HEK293T (cell line): Measurements from ENCODE around the gene UBE2QL1.

Source experiments
- CTCF ChIA-PET: fragments of 350-600 bp; formaldehyde crosslinking; extraction: SDS; loops from one replicate; lab custom pipeline; 2021; ENCODE audit warnings: antibody characterized with exemption, inconsistent platforms; lab: Yijun Ruan, JAX
- POLR2A ChIA-PET: fragments of 350-600 bp; formaldehyde crosslinking; extraction: SDS; loops from one replicate; lab custom pipeline; 2020; ENCODE audit warnings: antibody characterized with exemption, inconsistent platforms; lab: Yijun Ruan, JAX
- DNase-seq: peaks from one replicate; pipeline ENCODE4 v3.0.0; 2012; ENCODE audit warnings: mixed read lengths; ENCODE audit errors: extremely low spot score
- ARNT ChIP-seq: fragments of 450-650 bp; IDR thresholded peaks from 2 replicates; pipeline ENCODE4 v1.6.1; 2017; ENCODE audit warnings: mild to moderate bottlenecking
- BHLHE40 ChIP-seq: fragments of 450-650 bp; IDR thresholded peaks from 2 replicates; pipeline ENCODE4 v1.6.1; 2016; ENCODE audit warnings: mild to moderate bottlenecking, moderate library complexity, borderline replicate concordance
- CTBP1 ChIP-seq: fragments of 450-650 bp; IDR thresholded peaks from 2 replicates; pipeline ENCODE4 v1.6.1; 2016; ENCODE audit warnings: borderline replicate concordance
- ELF4 ChIP-seq: fragments of 450-650 bp; IDR thresholded peaks from 2 replicates; pipeline ENCODE4 v1.6.1; 2017; ENCODE audit warnings: antibody characterized with exemption
- FOXA1 ChIP-seq: fragments of 450-650 bp; IDR thresholded peaks from 2 replicates; pipeline ENCODE4 v1.6.1; 2016; ENCODE audit warnings: mild to moderate bottlenecking
- FOXK2 ChIP-seq: fragments of 450-650 bp; IDR thresholded peaks from 2 replicates; pipeline ENCODE4 v1.6.1; 2016; ENCODE audit warnings: mild to moderate bottlenecking
- FOXM1 ChIP-seq: fragments of 450-650 bp; IDR thresholded peaks from 2 replicates; pipeline ENCODE4 v1.6.1; 2017; ENCODE audit warnings: mild to moderate bottlenecking, borderline replicate concordance
- HDGF ChIP-seq: fragments of 450-650 bp; IDR thresholded peaks from 2 replicates; pipeline ENCODE4 v1.6.1; 2017; ENCODE audit warnings: antibody characterized with exemption, borderline replicate concordance
- L3MBTL2 ChIP-seq: fragments of 450-650 bp; conservative IDR thresholded peaks from 2 replicates; pipeline ENCODE4 v1.6.1; 2016; ENCODE audit warnings: mild to moderate bottlenecking
- LEF1 ChIP-seq: fragments of 450-650 bp; IDR thresholded peaks from 2 replicates; pipeline ENCODE4 v1.6.1; 2017; ENCODE audit warnings: mild to moderate bottlenecking, borderline replicate concordance
- NFRKB ChIP-seq: fragments of 450-650 bp; IDR thresholded peaks from 2 replicates; pipeline ENCODE4 v1.6.1; 2016; ENCODE audit warnings: mild to moderate bottlenecking, moderate library complexity
- SP1 ChIP-seq: fragments of 450-650 bp; IDR thresholded peaks from 2 replicates; pipeline ENCODE4 v1.6.1; 2017
- SUZ12 ChIP-seq: fragments of 450-650 bp; IDR thresholded peaks from 2 replicates; pipeline ENCODE4 v1.6.1; 2016; ENCODE audit warnings: mild to moderate bottlenecking
- TARDBP ChIP-seq: fragments of 450-650 bp; IDR thresholded peaks from 2 replicates; pipeline ENCODE4 v1.6.1; 2016
- ZNF384 ChIP-seq: fragments of 450-650 bp; IDR thresholded peaks from 2 replicates; pipeline ENCODE4 v1.6.1; 2016
- TF ChIP-seq, protein P1 (sequence below): fragments of 450-650 bp; IDR thresholded peaks from 2 replicates; pipeline ENCODE4 v1.6.1; 2016

UBE2QL1 gene

DNA sequence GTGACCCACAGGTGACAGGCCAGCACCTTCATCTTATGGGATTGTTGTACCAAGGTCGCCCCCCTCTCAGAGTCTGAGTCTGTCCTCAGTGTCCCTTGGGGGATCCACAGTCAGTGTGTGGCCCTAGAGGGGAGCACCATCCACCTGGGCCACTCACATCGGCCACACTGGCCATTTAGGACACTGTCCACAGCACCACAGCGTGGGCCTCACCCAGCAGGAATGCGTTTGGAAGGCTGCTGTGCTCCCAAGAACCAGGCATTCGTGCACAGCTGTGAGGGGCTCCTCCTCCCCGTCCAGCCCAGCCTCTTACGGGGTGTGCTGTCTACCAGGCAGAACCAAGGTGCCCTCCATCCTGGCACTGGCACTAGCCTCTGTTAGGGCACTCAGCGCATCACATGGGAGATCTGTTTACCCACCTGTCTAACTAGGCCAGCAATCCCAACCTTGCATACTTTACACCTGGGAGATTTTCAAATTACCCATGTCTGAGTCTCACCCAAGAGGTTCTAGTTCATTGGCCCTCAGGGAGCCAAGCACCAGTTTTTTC lies 24.5 kb upstream of the UBE2QL1 start:
- CTCF ChIA-PET = no interaction called here
- POLR2A ChIA-PET = no interaction called here

DNA sequence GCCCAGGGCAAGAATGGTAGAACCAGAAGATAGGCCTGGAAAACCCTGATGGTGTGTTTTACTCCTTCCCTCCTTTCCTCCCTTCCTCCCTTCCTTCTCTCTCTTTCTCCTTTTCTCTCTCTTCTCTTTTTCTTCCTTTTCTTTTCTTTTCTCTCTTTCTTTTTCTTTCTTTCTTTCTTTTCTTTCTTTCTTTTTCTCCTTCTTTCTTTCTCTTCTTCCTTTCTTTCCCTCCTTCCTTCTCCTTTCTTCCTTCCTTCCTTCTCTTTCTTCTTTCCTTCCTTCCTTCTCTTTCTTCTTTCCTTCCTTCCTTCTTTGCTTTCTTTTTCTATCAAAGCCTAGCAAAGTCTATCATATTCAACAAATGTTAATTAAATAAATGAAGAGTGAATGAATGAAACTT lies 24.0 kb upstream of the UBE2QL1 start:
- no peak for TF ChIP-seq SUZ12
- no peak for TF ChIP-seq FOXA1
- TF ChIP-seq SP1 = no peak
- TF ChIP-seq LEF1 = no peak
- TF ChIP-seq L3MBTL2 = no peak
- no peak for TF ChIP-seq CTBP1
- TF ChIP-seq FOXM1 = no peak
- TF ChIP-seq TARDBP = no peak
- ChIA-PET CTCF (interaction anchor here (1.2 kb wide), 1 partner anchor 11 kb away, joined by 5 read pairs; no protein-coding TSS in a partner anchor), POLR2A (no interaction called here)
- no peak for DNase-seq

More for the DNA sequence above, 24.5 kb upstream of the UBE2QL1 start:
- DNase-seq = no peak
- TF ChIP-seq LEF1 (no peak), BHLHE40 (no peak), NFRKB (no peak), L3MBTL2 (no peak), ARNT (no peak), CTBP1 (no peak), TARDBP (no peak)

DNA sequence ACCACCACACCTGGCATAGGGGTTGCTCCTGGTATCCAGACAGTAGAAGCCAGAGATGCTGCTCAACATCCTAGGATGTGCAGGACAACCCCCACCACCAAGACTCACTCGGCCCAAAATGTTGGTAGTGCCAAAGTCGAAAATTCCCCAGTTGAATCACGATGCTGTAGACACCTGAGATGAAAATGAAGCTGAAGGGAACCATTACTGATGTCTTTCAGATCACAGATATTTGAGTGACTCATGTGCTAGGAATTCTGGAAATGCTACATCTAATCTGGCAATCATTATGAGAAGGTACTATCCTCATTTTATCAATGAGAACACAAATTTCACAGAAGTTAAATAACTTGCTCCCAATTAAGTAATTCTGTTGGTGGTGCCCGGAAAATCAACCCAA lies 21.0 kb upstream of the UBE2QL1 start:
- TF ChIP-seq FOXK2 (no peak), CTBP1 (no peak), LEF1 (no peak), SP1 (no peak), SUZ12 (no peak), NFRKB (no peak), TARDBP (no peak), FOXA1 (no peak), HDGF (no peak), FOXM1 (no peak), L3MBTL2 (no peak), ARNT (no peak), ELF4 (no peak)
- TF ChIP-seq, protein P1, sequence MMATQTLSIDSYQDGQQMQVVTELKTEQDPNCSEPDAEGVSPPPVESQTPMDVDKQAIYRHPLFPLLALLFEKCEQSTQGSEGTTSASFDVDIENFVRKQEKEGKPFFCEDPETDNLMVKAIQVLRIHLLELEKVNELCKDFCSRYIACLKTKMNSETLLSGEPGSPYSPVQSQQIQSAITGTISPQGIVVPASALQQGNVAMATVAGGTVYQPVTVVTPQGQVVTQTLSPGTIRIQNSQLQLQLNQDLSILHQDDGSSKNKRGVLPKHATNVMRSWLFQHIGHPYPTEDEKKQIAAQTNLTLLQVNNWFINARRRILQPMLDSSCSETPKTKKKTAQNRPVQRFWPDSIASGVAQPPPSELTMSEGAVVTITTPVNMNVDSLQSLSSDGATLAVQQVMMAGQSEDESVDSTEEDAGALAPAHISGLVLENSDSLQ = no peak
- CTCF ChIA-PET = no interaction called here
- DNase-seq = no peak
- POLR2A ChIA-PET = no interaction called here

DNA sequence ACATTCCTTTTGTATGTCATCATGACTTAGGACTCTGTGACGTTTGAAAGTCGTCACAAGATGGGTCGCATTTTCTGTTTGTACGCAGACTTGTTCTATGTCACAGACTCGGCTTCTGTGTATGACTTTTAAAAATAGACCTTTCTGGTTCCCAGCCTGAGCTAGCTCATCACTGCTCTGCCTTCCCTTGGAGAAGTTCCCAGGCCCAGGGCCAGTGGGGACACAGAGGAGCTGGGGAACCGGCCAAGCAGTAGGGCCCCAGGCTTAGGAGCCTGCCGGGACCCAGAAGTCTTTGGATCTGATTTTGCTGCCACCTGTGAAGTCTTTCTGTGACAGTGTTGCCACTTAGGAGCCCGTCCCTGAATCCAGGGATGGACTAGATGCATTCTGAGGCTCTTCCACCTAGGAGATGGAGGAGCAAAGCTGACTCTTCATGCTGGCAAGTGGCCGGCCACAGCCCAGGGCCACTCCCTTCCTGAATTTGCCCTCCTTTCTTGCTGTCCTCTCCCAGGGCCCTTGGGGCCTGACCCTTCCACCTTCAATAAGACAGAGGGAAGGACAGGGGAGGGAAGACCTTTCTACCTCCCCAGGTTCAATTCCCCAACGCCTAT lies 18.1 kb upstream of the UBE2QL1 start:
- ChIA-PET POLR2A (no interaction called here), CTCF (no interaction called here)
- TF ChIP-seq FOXM1 (no peak), LEF1 (no peak), ZNF384 (no peak), NFRKB (no peak), ARNT (no peak), BHLHE40 (no peak), FOXK2 (no peak), L3MBTL2 (no peak), TARDBP (no peak), ELF4 (no peak), HDGF (no peak), SP1 (no peak), SUZ12 (no peak)
- TF ChIP-seq, protein P1 = no peak
- DNase-seq = no peak

DNA sequence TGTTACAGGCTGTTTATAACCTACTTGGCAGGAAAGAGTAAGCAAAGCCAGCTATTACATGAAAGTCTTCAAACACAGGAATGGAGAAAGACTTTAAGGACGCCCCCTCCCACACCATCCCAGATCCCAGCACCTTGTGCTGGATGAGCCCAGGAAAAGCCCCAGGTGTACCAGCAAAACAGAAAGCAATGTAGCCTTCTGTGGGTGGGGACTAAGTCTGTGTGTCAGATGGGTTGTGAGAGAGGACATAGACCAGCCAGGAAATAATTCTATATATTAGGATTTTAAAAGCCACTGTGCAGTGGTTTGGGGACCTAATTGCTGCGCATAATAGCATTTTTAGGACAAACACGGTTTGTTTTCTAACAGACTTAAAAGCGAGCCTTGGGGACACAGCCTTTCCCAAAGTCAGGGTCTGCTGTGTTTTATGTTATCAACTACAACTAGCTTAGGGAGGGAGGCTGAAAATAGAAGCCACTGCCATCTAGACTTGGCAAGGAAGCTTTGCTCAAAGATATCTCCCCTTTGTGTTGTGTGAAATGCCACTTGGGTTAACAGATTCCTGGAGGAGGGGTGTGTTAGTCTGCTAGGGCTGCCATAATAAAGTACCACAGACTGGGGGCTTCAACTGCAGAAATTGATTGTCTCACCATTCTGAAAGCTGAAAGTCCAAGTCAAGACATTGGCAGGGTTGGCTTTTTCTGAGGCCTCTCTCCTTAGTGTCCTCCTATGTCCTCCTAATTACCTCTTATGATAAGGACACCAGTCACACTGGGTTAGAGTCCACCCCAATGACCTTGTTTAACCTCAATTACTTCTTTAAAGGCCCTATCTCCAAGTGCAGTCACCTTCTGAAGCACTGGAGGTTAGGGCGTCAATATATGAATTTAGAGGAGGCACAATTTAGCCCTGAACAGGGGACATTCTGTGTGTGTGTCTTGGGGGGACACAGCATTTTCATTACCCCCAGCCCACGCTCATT lies 17.2 kb upstream of the UBE2QL1 start:
- no peak for DNase-seq
- ChIA-PET POLR2A (interaction anchor here (0.5 kb wide), 1 partner anchor 128 kb away, joined by 3 read pairs; no protein-coding TSS in a partner anchor), CTCF (no interaction called here)
- TF ChIP-seq ELF4 (no peak), NFRKB (no peak), HDGF (no peak), BHLHE40 (no peak), SUZ12 (no peak)
- TF ChIP-seq, protein P1 = no peak

DNA sequence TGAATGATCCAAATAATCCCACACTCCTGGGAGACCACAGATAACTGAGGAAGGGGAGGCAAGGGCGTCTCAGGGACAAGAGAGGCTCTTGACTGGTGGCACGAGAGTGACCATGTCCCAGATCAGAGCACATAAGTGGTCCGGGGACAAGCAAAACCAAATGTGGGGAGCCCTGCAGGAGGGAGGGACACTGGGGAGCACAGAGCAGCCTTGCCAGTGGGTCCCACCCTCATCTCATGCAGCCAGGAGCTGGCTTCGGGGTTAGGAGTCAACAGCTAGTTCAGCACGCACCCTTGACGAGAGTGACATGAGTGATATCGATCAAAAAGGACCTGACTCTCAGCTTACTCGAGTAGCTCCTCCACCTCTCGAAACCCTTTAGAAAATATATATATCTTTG lies 16.5 kb upstream of the UBE2QL1 start:
- TF ChIP-seq ELF4 (no peak), FOXA1 (no peak), L3MBTL2 (no peak), FOXK2 (no peak), FOXM1 (no peak), ZNF384 (no peak), SUZ12 (no peak), NFRKB (no peak), BHLHE40 (no peak), SP1 (no peak), LEF1 (no peak)
- no peak for DNase-seq
- POLR2A ChIA-PET = no interaction called here
- CTCF ChIA-PET = no interaction called here
